ENCODE results near the gene PPARG. TPM values are rescaled to one million over a fixed set of nuclear protein-coding genes. Genes with fewer than 3 reads are reported as not detected.

The PPARG gene
- total and polyA plus RNA-seq, 8 donors: 0.88 to 6.2 (median 2.2) TPM

DNA sequence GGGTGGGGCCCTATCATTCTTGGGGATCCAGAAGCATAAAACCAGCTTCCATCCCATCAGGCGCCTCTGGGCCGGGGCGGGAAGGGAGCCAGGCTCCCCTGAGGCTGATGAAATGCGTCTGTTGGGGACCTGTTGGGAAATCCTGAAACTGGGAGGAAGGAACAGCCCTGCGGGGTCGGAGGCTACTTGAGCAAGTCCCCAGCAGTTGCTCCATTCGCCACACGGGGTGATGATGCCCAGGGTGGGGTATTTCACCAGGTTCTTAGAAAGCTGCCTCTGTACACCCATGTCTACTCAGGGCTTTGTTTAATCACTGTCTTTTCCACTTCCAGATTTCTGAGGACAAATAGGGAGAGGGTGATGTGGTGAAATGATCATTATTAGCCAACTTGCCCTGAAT, 170.0 kb downstream of the PPARG start:
- Histone ChIP-seq H3K9me3 (no peaks in the 10 kb centered on the region), H3K36me3 (no peaks in the 10 kb centered on the region), H3K27ac (no peak overlapping the region), H3K4me3 (no peak overlapping the region), H3K4me1 (no peaks in the 10 kb centered on the region), H3K27me3 (no peaks in the 10 kb centered on the region)
- WGBS, 2 donors: 60 to 63% methylated on average over 8 of the region's 8 CpGs
- no peak for FAIRE-seq
- DNase-seq: peak in 1 of 6 donors; percentile 17
- ATAC-seq: peak in 1 of 4 donors; percentile 45
- intact Hi-C loops (cut with DNase I): no loop called here
- TF ChIP-seq, protein P1, sequence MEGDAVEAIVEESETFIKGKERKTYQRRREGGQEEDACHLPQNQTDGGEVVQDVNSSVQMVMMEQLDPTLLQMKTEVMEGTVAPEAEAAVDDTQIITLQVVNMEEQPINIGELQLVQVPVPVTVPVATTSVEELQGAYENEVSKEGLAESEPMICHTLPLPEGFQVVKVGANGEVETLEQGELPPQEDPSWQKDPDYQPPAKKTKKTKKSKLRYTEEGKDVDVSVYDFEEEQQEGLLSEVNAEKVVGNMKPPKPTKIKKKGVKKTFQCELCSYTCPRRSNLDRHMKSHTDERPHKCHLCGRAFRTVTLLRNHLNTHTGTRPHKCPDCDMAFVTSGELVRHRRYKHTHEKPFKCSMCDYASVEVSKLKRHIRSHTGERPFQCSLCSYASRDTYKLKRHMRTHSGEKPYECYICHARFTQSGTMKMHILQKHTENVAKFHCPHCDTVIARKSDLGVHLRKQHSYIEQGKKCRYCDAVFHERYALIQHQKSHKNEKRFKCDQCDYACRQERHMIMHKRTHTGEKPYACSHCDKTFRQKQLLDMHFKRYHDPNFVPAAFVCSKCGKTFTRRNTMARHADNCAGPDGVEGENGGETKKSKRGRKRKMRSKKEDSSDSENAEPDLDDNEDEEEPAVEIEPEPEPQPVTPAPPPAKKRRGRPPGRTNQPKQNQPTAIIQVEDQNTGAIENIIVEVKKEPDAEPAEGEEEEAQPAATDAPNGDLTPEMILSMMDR (IDR thresholded peaks at IDR 0.05): no peak

- FAIRE-seq (no peak), DNase-seq (no peak), ATAC-seq (no peak)
- Histone ChIP-seq H3K4me1 (no peaks in the 10 kb centered on the region), H3K27me3 (no peaks in the 10 kb centered on the region), H3K36me3 (no peaks in the 10 kb centered on the region), H3K9me3 (no peaks in the 10 kb centered on the region), H3K27ac (no peak overlapping the region), H3K4me3 (no peak overlapping the region)
- intact Hi-C loops (cut with DNase I): no loop called here
- 68 to 81% methylated on average over 3 of the region's 3 CpGs for WGBS, 2 donors
- TF ChIP-seq, protein P1 (IDR thresholded peaks at IDR 0.05): no peak
Observed at GRCh38 chr3:12460127-12460526, 171.3 kb downstream of the PPARG start.

GRCh38 chr3:12461097-12461649, 172.3 kb downstream of the PPARG start:
- H3K4me3 ChIP-seq: no peak overlapping the region
- ATAC-seq: no peak
- H3K9me3 ChIP-seq: no peaks in the 10 kb centered on the region
- no peaks in the 10 kb centered on the region for H3K36me3 ChIP-seq
- TF ChIP-seq, protein P1 (IDR thresholded peaks at IDR 0.05): no peak
- 84 to 91% methylated on average over 7 of the region's 7 CpGs for WGBS, 2 donors
- intact Hi-C loops (cut with DNase I): no loop called here
- no peaks in the 10 kb centered on the region for H3K27me3 ChIP-seq
- no peaks in the 10 kb centered on the region for H3K4me1 ChIP-seq
- no peak overlapping the region for H3K27ac ChIP-seq
- no peak for FAIRE-seq
- no peak for DNase-seq

DNA sequence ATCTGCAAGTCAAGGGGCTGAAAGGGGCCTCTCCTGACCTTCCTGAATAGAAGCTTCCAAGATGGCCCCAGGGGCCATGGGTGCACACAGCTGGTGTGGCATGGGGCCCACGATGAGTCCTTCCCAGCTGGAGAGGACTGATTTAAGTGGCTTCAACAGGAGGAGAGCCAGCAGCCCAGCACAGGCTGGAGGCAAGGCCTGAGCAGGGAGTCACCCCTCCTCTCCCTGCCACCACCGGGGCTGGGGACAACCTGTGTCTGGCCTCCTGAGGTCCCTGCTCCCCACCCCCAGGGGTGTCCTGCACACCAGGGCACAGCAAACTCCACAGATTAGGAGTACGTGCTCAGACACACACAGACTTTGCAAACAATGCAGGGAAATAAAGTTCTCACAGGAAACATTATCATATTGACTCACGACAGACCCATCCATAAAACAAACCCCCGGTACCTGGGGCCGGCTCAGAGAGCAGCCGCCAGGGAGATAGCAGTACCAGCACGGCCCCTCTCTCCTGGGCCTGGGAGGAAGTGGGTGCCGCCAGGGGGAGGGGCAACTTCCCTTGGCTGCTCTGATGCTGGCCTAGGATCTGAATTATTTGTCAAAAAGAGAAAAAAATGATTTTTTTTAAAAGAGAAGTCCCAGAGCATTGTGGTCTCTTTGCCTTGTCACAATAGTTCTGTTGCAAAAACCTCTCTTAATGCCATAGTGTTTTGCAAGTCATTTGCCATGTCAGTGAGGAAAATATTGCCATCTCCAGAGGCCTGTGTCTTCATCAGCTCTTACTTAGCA, 173.5 kb downstream of the PPARG start:
- intact Hi-C loops (cut with DNase I): no loop called here
- Histone ChIP-seq H3K9me3 (no peaks in the 10 kb centered on the region), H3K36me3 (no peaks in the 10 kb centered on the region), H3K4me1 (no peaks in the 10 kb centered on the region), H3K27ac (no peak overlapping the region), H3K27me3 (no peaks in the 10 kb centered on the region), H3K4me3 (no peak overlapping the region)
- FAIRE-seq (no peak), ATAC-seq (peak in 1 of 4 donors; percentile 50), DNase-seq (no peak)
- WGBS, 2 donors: 46 to 47% methylated on average over 9 of the region's 9 CpGs
- TF ChIP-seq, protein P1 (IDR thresholded peaks at IDR 0.05): no peak

GRCh38 chr3:12463686-12464085, 174.8 kb downstream of the PPARG start:
- FAIRE-seq: no peak
- intact Hi-C loops (cut with DNase I): no loop called here
- no peak for ATAC-seq
- no peak overlapping the region for H3K4me3 ChIP-seq
- no peaks in the 10 kb centered on the region for H3K27me3 ChIP-seq
- H3K36me3 ChIP-seq: no peaks in the 10 kb centered on the region
- no peak for DNase-seq
- no peaks in the 10 kb centered on the region for H3K4me1 ChIP-seq
- WGBS, 2 donors: 90 to 95% methylated on average over 1 of the region's 1 CpG
- no peaks in the 10 kb centered on the region for H3K9me3 ChIP-seq
- TF ChIP-seq, protein P1 (IDR thresholded peaks at IDR 0.05): no peak
- no peak overlapping the region for H3K27ac ChIP-seq

Data from pancreas (tissue), 10 donors.